Activated B cell treated with CpG ODN at 0.5 μM for 24 hours (primary cell): ENCODE measurements around the gene ADGRG1. TPM values are rescaled to one million over a fixed set of nuclear protein-coding genes. Genes with fewer than 3 reads are reported as not detected.

Experiments used
- ATAC-seq: fragments of 200-7000 bp; cut with Tn5 transposase; one replicate; pipeline ENCODE4 v1.10.0; 2021; ENCODE audit warnings: low read depth, mild to moderate bottlenecking, moderate library complexity
- CTCF ChIA-PET: fragments of 350-600 bp; sonication (Branson Sonifier 250); formaldehyde crosslinking; loops from one replicate; lab custom pipeline; 2021; ENCODE audit warnings: antibody characterized with exemption; lab: Charles Lee
- POLR2A ChIA-PET: fragments of 350-600 bp; sonication (Branson Sonifier 250); formaldehyde crosslinking; loops from one replicate; lab custom pipeline; 2021; ENCODE audit warnings: antibody characterized with exemption; lab: Charles Lee
- DNase-seq: peaks from one replicate; pipeline ENCODE4 v3.0.0; 2022
- H3K27ac Mint-ChIP-seq: one replicate; pipeline ENCODE4 v1.8.0; 2020; ENCODE audit warnings: mixed read lengths
- H3K27me3 Mint-ChIP-seq: one replicate; pipeline ENCODE4 v1.8.0; 2021; ENCODE audit warnings: mixed read lengths
- H3K36me3 Mint-ChIP-seq: one replicate; pipeline ENCODE4 v1.8.0; 2021; ENCODE audit warnings: low read depth, mixed read lengths
- H3K4me1 Mint-ChIP-seq: one replicate; pipeline ENCODE4 v1.8.0; 2021; ENCODE audit warnings: mixed read lengths
- H3K4me3 Mint-ChIP-seq: one replicate; pipeline ENCODE4 v1.8.0; 2020; ENCODE audit warnings: mild to moderate bottlenecking, mixed read lengths
- H3K9me3 Mint-ChIP-seq: one replicate; pipeline ENCODE4 v1.8.0; 2020; ENCODE audit warnings: mixed read lengths
- CTCF ChIP-seq: fragments of 200-600 bp; IDR thresholded peaks from one replicate; pipeline ENCODE4 v1.8.0; 2022; ENCODE audit warnings: antibody characterized with exemption, mild to moderate bottlenecking
- intact Hi-C: fragments of 100-400 bp; cut with micrococcal nuclease; formaldehyde crosslinking; loops from one replicate; pipeline ENCODE4 v1.15.1; 2024
- total RNA-seq: library from RNA; stranded (reverse); gene quantifications from 2 replicates; pipeline ENCODE4 v1.2.3, GENCODE V29; 2022

Gene ADGRG1
- total RNA-seq, 1 donor from 2014 or later, result 0.13 TPM

GRCh38 chr16:57692636-57693035 lies 64.2 kb downstream of the ADGRG1 start:
- H3K27ac Mint-ChIP-seq, result no peak overlapping the region
- POLR2A ChIA-PET, result no interaction called here
- ATAC-seq (no peak), DNase-seq (no peak)
- TF ChIP-seq CTCF, result no peak
- peaks cover 33% of the 10 kb centered on the region for H3K4me1 Mint-ChIP-seq
- intact Hi-C loops, result no loop called here
- no peaks in the 10 kb centered on the region for H3K27me3 Mint-ChIP-seq
- H3K4me3 Mint-ChIP-seq, result no peak overlapping the region
- no peaks in the 10 kb centered on the region for H3K36me3 Mint-ChIP-seq
- CTCF ChIA-PET, result no interaction called here
- no peaks in the 10 kb centered on the region for H3K9me3 Mint-ChIP-seq

GRCh38 chr16:57693550-57693949 lies 65.1 kb downstream of the ADGRG1 start:
- Mint-ChIP-seq H3K36me3 (no peaks in the 10 kb centered on the region), H3K9me3 (no peaks in the 10 kb centered on the region), H3K27me3 (no peaks in the 10 kb centered on the region), H3K4me3 (no peak overlapping the region), H3K4me1 (peaks cover 32% of the 10 kb centered on the region), H3K27ac (no peak overlapping the region)
- DNase-seq, result no peak
- ChIA-PET CTCF (no interaction called here), POLR2A (no interaction called here)
- no peak for TF ChIP-seq CTCF
- no peak for ATAC-seq
- intact Hi-C loops, result no loop called here

GRCh38 chr16:57694231-57694724 lies 65.8 kb downstream of the ADGRG1 start:
- intact Hi-C loops, result loop anchor here (1.0 kb wide), 1 partner anchor 41 kb away; the partner anchor contains the start of gene KATNB1
- DNase-seq (no peak), ATAC-seq (no peak)
- H3K4me3 Mint-ChIP-seq, result peak overlapping the region; percentile 83
- no peaks in the 10 kb centered on the region for H3K36me3 Mint-ChIP-seq
- no peaks in the 10 kb centered on the region for H3K27me3 Mint-ChIP-seq
- ChIA-PET POLR2A (interaction anchor here (0.6 kb wide), 1 partner anchor 504 kb away, joined by 8 read pairs; no protein-coding TSS in a partner anchor), CTCF (no interaction called here)
- no peak overlapping the region for H3K27ac Mint-ChIP-seq
- H3K4me1 Mint-ChIP-seq, result peaks cover 29% of the 10 kb centered on the region
- no peak for TF ChIP-seq CTCF
- no peaks in the 10 kb centered on the region for H3K9me3 Mint-ChIP-seq

- ChIA-PET CTCF (no interaction called here), POLR2A (interaction anchor here (0.6 kb wide), 1 partner anchor 504 kb away, joined by 8 read pairs; no protein-coding TSS in a partner anchor)
- DNase-seq (peak; percentile 25), ATAC-seq (peak; percentile 66)
- peak within 1 kb of the TSS; percentile 57 for H3K27ac Mint-ChIP-seq
- H3K4me3 Mint-ChIP-seq, result peak within 1 kb of the TSS; percentile 83
- H3K27me3 Mint-ChIP-seq, result no peaks in the 10 kb centered on the region
- no peaks in the 10 kb centered on the region for H3K9me3 Mint-ChIP-seq
- intact Hi-C loops, result loop anchor here (1.0 kb wide), 1 partner anchor 40 kb away; the partner anchor contains the start of gene KATNB1
- peaks cover 22% of the 10 kb centered on the region for H3K4me1 Mint-ChIP-seq
- no peak for TF ChIP-seq CTCF
- no peaks in the 10 kb centered on the region for H3K36me3 Mint-ChIP-seq
Observed at GRCh38 chr16:57694725-57695679, 66.6 kb downstream of the ADGRG1 start, which contains the start of gene DRC7. Gene DRC7, plus strand, starts transcription at chr16:57694806. Its CDS starts 3,144 bp downstream, at chr16:57697950.

- ATAC-seq (no peak), DNase-seq (no peak)
- intact Hi-C loops, result no loop called here
- CTCF ChIA-PET, result no interaction called here
- Mint-ChIP-seq H3K9me3 (no peaks in the 10 kb centered on the region), H3K4me1 (peaks cover 15% of the 10 kb centered on the region), H3K27ac (no peak overlapping the region), H3K27me3 (no peaks in the 10 kb centered on the region), H3K36me3 (no peaks in the 10 kb centered on the region), H3K4me3 (no peak overlapping the region)
- POLR2A ChIA-PET, result no interaction called here
- TF ChIP-seq CTCF, result no peak
Observed at GRCh38 chr16:57695680-57696069, 67.2 kb downstream of the ADGRG1 start.
